Ectodermal cell (in vitro differentiated cells): ENCODE measurements around the gene KLHL3.

ENCODE experiments used
- H3K27ac ChIP-seq: 2 replicates; pipeline ENCODE4 v1.7.0; 2013; ENCODE audit warnings: mild to moderate bottlenecking, low read depth, low read length; ENCODE audit not compliant: insufficient read depth, poor library complexity, severe bottlenecking
- H3K27me3 ChIP-seq: 2 replicates; pipeline ENCODE4 v1.7.0; 2013; ENCODE audit warnings: mild to moderate bottlenecking, low read length; ENCODE audit not compliant: insufficient read depth, control insufficient read depth, poor library complexity, severe bottlenecking
- H3K36me3 ChIP-seq: one replicate; pipeline ENCODE4 v1.7.0; 2013; ENCODE audit warnings: low read length; ENCODE audit not compliant: control insufficient read depth, insufficient read depth
- H3K4me1 ChIP-seq: one replicate; pipeline ENCODE4 v1.7.0; 2013; ENCODE audit warnings: low read length; ENCODE audit not compliant: control insufficient read depth, insufficient read depth
- H3K4me3 ChIP-seq: 2 replicates; pipeline ENCODE4 v1.7.0; 2013; ENCODE audit warnings: low read depth, low read length, control low read depth; ENCODE audit not compliant: insufficient read depth
- H3K9me3 ChIP-seq: 2 replicates; pipeline ENCODE4 v1.7.0; 2013; ENCODE audit warnings: mild to moderate bottlenecking, low read length, moderate library complexity; ENCODE audit not compliant: control insufficient read depth
- WGBS, 2 experiments: methylation state at CpG; one replicate each; pipeline ENCODE4 v1.1.7; 2013; ENCODE audit warnings: missing lambda C conversion rate in 2 of 2; 5-methylcytosine and 5-hydroxymethylcytosine counted together

KLHL3 gene

GRCh38 chr5:137592317-137592716, 143.6 kb downstream of the KLHL3 start:
- Histone ChIP-seq H3K4me3 (no peak overlapping the region), H3K36me3 (no peaks in the 10 kb centered on the region), H3K27ac (no peak overlapping the region), H3K9me3 (no peaks in the 10 kb centered on the region), H3K27me3 (no peaks in the 10 kb centered on the region), H3K4me1 (no peaks in the 10 kb centered on the region)
- WGBS, 2 experiments: 92 to 93% methylated on average over 1 to 2 of the region's 3 CpGs

- H3K27me3 ChIP-seq: no peaks in the 10 kb centered on the region
These were observed 146.7 kb downstream of the KLHL3 start for GRCh38 chr5:137589185-137589584.

GRCh38 chr5:137587919-137588318, 148.0 kb downstream of the KLHL3 start:
- 81 to 86% methylated on average over 4 of the region's 4 CpGs for WGBS, 2 experiments
- Histone ChIP-seq H3K36me3 (no peaks in the 10 kb centered on the region), H3K4me3 (no peak overlapping the region), H3K27ac (no peak overlapping the region), H3K9me3 (no peaks in the 10 kb centered on the region), H3K4me1 (no peaks in the 10 kb centered on the region), H3K27me3 (no peaks in the 10 kb centered on the region)

More at GRCh38 chr5:137589185-137589584, 146.7 kb downstream of the KLHL3 start:
- no peaks in the 10 kb centered on the region for H3K9me3 ChIP-seq
- no peak overlapping the region for H3K27ac ChIP-seq
- no peaks in the 10 kb centered on the region for H3K36me3 ChIP-seq
- no peaks in the 10 kb centered on the region for H3K4me1 ChIP-seq
- 92 to 94% methylated on average over 3 of the region's 3 CpGs for WGBS, 2 experiments
- H3K4me3 ChIP-seq: no peak overlapping the region

GRCh38 chr5:137584262-137584661, 151.6 kb downstream of the KLHL3 start:
- 93 to 94% methylated on average over 1 of the region's 1 CpG for WGBS, 2 experiments
- Histone ChIP-seq H3K27me3 (no peaks in the 10 kb centered on the region), H3K4me3 (no peak overlapping the region), H3K4me1 (no peaks in the 10 kb centered on the region), H3K27ac (no peak overlapping the region), H3K36me3 (no peaks in the 10 kb centered on the region), H3K9me3 (no peaks in the 10 kb centered on the region)

- H3K27ac ChIP-seq: no peak overlapping the region
- no peak overlapping the region for H3K4me3 ChIP-seq
- H3K9me3 ChIP-seq: no peaks in the 10 kb centered on the region
- no peaks in the 10 kb centered on the region for H3K36me3 ChIP-seq
- H3K27me3 ChIP-seq: no peaks in the 10 kb centered on the region
- no peaks in the 10 kb centered on the region for H3K4me1 ChIP-seq
- WGBS, 2 experiments: 90% methylated on average over 3 of the region's 3 CpGs
These were observed 152.8 kb downstream of the KLHL3 start for GRCh38 chr5:137583129-137583528.

- WGBS, 2 experiments: 97 to 98% methylated on average over 4 of the region's 4 CpGs
- no peaks in the 10 kb centered on the region for H3K9me3 ChIP-seq
- H3K4me1 ChIP-seq: no peaks in the 10 kb centered on the region
- H3K27me3 ChIP-seq: no peaks in the 10 kb centered on the region
- no peaks in the 10 kb centered on the region for H3K36me3 ChIP-seq
- H3K27ac ChIP-seq: no peak overlapping the region
- no peak overlapping the region for H3K4me3 ChIP-seq
These were observed 153.7 kb downstream of the KLHL3 start for GRCh38 chr5:137582218-137582617.

- Histone ChIP-seq H3K27me3 (no peaks in the 10 kb centered on the region), H3K4me1 (no peaks in the 10 kb centered on the region), H3K36me3 (no peaks in the 10 kb centered on the region), H3K27ac (no peak overlapping the region), H3K4me3 (no peak overlapping the region), H3K9me3 (no peaks in the 10 kb centered on the region)
- 73 to 75% methylated on average over 6 of the region's 6 CpGs for WGBS, 2 experiments
These were observed 154.1 kb downstream of the KLHL3 start for GRCh38 chr5:137581776-137582175.

GRCh38 chr5:137580030-137580429, 155.9 kb downstream of the KLHL3 start:
- H3K9me3 ChIP-seq: no peaks in the 10 kb centered on the region
- 86 to 88% methylated on average over 3 of the region's 3 CpGs for WGBS, 2 experiments
- no peaks in the 10 kb centered on the region for H3K27me3 ChIP-seq
- H3K27ac ChIP-seq: no peak overlapping the region
- H3K36me3 ChIP-seq: no peaks in the 10 kb centered on the region
- no peaks in the 10 kb centered on the region for H3K4me1 ChIP-seq
- no peak overlapping the region for H3K4me3 ChIP-seq

GRCh38 chr5:137575847-137576246, 160.0 kb downstream of the KLHL3 start:
- WGBS, 2 experiments: 81 to 90% methylated on average over 1 to 2 of the region's 2 CpGs
- Histone ChIP-seq H3K27ac (no peak overlapping the region), H3K4me1 (no peaks in the 10 kb centered on the region), H3K9me3 (no peaks in the 10 kb centered on the region), H3K36me3 (no peaks in the 10 kb centered on the region), H3K27me3 (no peaks in the 10 kb centered on the region), H3K4me3 (no peak overlapping the region)

GRCh38 chr5:137575211-137575610, 160.7 kb downstream of the KLHL3 start:
- no peak overlapping the region for H3K27ac ChIP-seq
- WGBS, 2 experiments: 88 to 94% methylated on average over 3 of the region's 3 CpGs

GRCh38 chr5:137573376-137573775, 162.5 kb downstream of the KLHL3 start:
- H3K4me3 ChIP-seq: no peak overlapping the region
- no peaks in the 10 kb centered on the region for H3K4me1 ChIP-seq
- no peak overlapping the region for H3K27ac ChIP-seq
- no peaks in the 10 kb centered on the region for H3K9me3 ChIP-seq
- WGBS, 2 experiments: 86 to 88% methylated on average over 2 of the region's 2 CpGs
- H3K27me3 ChIP-seq: no peaks in the 10 kb centered on the region
- no peaks in the 10 kb centered on the region for H3K36me3 ChIP-seq

More at GRCh38 chr5:137575211-137575610, 160.7 kb downstream of the KLHL3 start:
- H3K36me3 ChIP-seq: no peaks in the 10 kb centered on the region
- H3K9me3 ChIP-seq: no peaks in the 10 kb centered on the region
- no peak overlapping the region for H3K4me3 ChIP-seq
- H3K4me1 ChIP-seq: no peaks in the 10 kb centered on the region
- H3K27me3 ChIP-seq: no peaks in the 10 kb centered on the region
